GM21723 (cell line): Measurements from ENCODE around the gene TBPL2.
"Not testable (repeated sequence)": the region's sequence is repeated elsewhere in the genome, so short reads cannot be mapped to it uniquely, and the experiment has no call there.

Source experiments
- ATAC-seq: cut with Tn5 transposase; IDR thresholded peaks from one replicate; pipeline ENCODE4 v1.9.1; 2021; ENCODE audit warnings: mild to moderate bottlenecking, moderate library complexity; ENCODE audit not compliant: unreplicated experiment

TBPL2 gene

DNA sequence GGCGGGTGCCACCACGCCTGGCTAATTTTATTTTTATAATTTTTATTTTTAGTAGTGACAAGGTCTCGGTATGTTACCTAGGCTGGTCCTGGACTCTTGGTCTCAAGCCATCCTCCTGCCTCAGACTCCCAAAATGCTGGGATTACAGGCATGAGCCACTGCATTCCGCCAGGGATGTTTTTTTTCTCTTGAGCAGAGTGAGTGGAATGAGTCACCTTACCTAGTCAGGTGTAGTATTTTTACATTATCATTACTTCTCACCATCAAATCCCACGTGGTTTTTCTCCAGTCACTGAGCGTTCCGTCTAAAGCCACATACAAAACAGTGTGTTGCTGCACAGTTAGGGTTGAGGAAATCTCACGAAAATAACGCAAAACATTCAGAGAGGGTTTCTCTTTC is 870 bp upstream of the TBPL2 start:
- no peak for ATAC-seq

DNA sequence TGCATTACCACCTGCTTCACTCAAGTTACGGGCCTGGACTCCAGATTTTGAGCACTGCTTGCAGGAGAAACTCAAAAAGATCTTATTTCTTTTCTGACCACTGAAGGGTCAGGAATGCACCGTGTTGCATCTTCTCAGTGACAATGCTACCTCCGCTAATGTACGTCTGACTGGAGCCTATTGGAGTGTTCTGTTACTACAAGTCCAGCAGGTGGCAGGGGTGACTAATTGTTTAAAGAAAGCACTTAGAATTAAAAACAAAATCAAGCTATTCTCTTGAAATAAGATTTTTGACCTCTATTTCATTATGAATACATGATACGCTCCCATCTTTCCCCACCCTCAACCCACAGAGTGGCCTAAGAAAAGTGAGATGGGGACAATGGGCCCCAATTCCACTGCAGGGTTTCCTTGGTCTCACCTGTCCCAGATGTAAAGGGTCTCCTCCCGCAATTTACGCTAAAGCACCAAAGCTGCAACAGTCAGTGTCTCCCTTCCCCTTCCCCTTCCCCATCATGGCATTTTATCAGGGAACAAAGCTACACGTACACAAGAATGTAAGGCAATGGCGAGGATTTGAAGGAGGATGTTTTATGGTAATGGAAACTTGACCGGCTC is 2.2 kb downstream of the TBPL2 start:
- no peak for ATAC-seq

DNA sequence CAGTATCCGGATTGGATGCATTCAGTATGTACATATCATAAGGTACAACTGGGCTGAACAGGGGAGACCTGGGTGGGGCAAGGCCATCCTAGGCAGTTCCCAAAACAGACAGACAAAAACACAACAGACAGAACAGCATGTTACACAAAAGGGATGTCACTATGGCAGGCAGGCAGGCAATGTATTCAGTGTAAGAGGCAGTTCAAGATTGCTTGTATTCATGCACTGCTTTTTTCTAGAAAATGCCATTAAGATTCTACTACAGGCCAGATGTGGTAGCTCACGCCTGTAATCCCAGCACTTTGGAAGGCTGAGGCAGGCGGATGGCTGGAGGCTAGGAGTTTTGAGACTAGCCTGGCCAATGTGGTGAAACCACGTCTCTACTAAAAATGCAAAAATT is 3.5 kb downstream of the TBPL2 start:
- ATAC-seq, result no peak

DNA sequence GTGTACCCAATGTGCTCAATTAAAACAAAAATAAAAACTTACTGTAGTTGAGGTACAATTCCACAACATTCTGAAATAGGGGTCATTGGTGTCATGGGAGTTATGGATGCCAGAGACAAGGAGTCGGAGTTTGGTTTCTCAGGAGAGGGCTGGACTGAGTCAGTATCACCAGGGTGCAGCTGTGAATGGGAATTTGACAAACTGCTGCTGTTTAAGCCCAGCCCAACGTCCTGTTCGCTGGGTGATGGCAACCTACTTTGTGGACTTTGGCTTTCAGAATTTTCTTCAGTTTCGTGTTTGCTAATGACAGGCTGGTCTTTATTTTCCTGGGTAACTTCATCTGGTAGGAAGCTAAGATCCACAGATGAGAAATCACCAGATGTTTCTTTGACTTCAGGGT is 3.9 kb downstream of the TBPL2 start:
- no peak for ATAC-seq

DNA sequence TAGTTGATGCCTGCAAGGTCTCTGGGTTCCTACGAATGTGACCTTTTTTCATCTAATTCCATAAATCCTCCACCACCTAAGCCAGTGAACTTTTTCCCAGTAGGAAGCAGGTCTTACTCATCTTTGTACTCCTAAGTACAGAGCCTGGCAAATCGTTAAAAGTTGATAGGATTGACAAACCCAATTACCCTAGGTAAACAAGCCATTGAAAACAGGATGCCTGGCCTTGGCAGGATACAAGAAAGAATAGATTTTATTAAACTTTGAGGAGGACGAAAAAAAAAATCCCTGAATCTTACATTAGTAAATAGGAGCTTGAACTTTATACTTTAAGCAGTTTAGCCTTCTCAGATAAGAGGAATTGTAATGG is 5.6 kb downstream of the TBPL2 start:
- ATAC-seq, result no peak

DNA sequence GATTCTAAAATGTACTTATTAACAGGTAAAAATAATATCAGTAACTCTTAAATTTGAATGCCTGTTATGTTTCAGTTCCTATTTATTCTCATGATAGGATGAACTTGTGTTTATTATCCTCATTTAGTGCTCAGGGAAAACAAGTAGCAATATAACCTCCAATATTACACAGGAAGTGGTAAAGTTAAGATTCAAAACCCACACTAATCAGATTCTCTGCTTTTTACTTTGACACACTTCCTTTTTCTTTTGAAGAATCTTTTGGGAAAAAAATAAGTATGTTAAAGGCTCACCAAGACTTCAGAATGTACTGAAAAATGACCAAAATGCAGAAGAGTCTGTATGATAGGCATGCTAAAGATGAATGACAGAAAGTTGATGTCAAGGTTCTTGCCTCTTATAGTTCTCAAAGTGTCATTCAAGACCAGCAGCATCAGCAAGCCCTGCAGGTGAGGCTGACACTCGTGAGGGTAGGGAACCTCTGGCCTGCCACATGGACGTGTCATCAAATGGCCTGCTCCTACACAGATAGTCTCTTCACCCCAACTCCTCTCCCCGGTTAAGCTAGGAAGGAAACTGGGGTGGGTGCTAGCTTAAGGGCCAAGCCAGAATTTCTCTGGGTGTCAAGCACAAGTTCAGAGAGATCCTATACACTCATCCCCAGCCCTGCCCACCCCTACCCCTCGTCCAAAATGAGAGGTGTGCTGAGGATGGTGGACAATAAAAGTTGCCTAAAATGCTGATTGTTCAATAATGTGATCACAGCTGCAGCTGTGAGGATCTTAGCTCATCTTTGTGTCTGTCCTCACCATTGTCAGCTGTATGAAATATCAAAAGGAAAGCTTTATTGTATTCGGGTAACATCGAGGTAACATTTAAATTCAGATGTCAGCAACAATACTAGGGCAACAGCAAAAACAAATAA is 6.3 kb downstream of the TBPL2 start:
- ATAC-seq, result no peak

DNA sequence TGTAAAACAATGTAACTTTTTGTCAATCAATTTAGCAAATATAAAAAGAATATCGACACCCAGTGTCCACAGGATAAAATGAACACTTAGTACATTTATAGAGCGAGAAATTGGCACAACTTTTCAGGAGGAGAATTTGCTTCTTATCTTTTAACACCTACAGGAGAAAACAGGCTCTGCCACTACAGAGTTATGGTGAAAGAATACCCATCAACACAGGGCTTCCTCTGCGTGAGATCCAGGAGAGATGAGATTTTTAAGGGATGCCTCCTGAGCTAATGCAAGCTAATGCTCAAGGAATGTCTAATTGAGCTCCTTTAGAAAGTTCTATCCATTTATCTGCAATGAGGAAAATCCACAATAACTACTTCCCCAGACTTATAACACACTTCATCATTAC is 7.8 kb downstream of the TBPL2 start:
- ATAC-seq, result no peak

DNA sequence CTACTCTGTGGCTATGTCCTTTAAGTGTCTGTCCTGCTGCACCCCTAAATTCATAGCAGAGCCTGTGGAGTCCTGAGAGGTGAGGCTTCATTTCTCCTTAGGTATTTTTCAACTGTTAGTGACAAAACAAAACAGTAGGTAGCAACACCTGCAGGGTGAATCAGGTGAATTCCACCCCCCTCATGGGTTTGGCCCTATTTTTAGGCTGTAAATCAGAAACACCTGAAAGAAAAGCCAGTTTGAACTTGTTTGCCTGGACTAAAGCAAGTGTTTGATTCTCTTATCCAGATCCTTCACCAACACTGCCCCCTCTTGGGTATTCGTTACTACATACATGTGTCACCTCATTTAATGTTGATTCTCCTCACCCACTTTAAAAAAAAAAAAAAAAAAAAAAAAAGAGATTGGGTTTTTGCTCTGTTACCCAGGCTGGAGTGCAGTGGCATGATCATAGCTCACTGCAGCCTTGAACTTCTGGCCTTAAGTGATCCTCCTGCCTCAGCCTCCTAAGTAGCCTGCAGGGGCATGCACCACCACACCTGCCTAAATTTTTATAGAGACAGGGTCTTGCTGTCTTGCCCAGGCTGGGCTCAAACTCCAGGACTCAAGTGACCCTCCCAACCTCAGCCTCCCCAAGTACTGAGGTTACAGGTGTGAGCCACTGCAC is 10.3 kb downstream of the TBPL2 start:
- ATAC-seq, result peak; percentile 88

DNA sequence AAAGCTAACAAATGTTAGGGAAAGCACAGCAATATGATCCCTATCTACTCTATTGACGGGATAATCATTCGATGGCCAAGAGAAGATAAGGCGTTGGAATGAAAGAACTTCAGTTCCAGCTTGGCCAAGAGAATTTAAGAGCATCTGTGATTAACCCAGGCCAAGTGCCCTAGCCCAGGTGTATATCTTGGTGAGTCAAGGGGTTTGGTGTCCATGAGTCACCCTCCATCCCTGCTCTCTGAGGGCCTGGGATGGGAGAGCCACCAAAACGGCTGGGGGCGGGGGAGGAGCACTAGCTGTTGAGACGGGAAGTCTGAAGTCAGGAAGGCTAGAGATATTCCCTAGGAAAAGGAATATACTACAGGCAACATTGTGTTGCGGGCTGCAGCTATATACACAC is 13.0 kb downstream of the TBPL2 start:
- no peak for ATAC-seq

DNA sequence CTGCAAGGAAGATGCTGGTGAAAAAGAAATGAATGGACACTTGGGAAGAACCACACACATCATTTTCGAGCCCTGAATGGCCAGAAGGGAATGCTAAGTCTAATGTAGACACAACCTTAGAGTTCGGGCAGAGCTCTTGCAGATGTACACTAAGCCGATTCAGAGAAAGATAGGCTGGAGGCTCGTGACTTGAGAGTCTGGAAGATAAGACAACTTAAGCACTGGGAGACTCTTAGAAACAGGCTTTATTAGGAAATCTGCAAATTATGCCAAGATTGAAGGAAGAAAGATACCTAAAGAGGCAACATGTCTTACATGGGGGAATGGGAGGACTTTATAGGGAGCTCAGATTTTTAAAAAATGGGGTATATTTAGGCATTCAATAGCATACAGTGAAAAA is 13.5 kb downstream of the TBPL2 start:
- no peak for ATAC-seq

DNA sequence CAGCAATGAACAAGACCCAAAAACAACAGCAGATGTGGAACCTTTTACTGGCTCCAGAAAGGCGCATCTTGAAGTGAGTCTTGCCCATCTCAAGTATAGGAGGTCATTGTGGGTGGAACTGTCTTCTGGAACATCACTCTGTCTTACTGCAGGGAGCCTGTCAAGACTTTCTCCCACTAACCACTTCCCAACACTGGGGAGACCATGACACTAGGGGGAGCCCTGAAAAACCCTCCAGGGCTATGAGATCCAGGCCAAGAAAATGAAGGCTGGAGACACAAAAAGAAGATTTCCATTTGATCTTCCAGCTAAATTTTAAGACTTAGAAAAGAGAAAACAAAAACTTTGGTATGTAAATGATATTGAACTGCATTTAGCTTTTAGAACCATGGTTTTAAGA is 15.3 kb downstream of the TBPL2 start:
- ATAC-seq, result no peak

DNA sequence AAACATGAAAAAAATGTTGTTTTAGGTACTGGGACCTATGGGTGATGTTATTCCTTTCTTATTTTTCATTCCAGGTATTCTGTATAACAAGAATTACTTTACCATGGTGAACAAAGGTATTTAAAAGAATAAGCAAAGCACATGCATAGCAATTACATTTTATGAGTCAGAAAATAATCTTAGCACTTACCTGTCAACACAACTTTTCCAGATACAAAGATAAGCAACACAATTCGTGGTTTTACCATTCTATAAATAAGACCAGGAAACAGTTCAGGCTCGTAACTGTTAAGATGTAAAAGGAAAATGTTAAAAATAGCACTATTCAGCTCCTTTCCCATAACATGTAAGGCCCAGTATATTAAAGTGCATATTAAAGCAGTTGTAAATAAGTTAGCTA is 16.4 kb downstream of the TBPL2 start:
- ATAC-seq, result no peak

DNA sequence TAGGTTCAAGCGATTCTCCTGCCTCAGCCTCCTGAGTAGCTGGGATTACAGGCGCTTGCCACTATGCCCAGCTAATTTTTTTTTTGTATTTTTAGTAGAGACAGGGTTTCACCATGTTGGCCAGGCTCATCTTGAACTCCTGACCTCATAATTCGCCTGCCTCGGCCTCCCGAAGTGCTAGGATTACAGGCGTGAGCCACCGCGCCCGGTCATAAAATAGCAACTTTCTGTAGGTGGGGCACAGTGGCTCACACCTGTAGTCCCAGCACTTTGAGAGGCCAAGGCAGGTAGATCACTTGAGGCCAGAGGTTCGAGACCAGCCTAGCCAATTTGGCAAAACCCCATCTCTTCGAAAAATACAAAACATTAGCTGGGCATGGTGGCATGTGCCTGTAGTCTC is 18.1 kb downstream of the TBPL2 start:
- ATAC-seq, result not testable (repeated sequence)

DNA sequence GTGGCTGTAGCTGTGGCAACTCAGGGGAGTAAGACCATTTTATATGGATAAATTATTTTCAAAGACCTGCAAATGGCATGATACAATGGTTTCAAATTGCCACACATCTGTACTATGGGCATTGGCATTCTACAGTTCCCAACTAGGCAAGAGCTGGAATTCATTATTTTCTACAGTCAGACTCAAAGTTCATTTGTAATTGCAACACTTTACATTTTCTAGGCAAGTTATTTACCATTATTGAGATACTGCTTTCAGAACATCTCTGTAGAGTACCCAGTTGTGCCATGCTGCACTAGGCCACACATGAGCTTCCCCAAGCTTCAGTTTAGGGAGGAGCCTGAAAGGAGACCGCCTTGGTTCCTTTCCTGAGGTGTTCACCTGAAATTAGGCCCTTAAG is 20.8 kb downstream of the TBPL2 start:
- ATAC-seq, result no peak

DNA sequence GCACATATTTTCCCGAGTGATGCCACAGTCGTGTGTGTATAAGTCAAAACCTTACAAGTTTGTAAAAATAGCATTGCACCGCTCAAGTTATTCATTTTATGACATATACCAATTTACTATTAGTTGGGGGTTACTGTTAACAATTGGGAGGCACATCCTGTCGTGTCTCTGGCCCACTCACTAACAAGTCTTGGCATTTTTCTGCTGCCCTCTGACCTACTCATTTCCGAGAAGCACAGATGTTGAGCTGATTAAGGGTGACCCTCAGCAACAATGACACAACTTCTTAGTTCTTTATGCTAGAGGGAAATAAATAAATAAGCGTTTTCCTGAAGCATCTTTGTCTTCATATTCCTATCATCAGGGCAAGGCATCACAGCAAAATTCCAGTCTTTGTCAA is 22.0 kb downstream of the TBPL2 start:
- no peak for ATAC-seq

DNA sequence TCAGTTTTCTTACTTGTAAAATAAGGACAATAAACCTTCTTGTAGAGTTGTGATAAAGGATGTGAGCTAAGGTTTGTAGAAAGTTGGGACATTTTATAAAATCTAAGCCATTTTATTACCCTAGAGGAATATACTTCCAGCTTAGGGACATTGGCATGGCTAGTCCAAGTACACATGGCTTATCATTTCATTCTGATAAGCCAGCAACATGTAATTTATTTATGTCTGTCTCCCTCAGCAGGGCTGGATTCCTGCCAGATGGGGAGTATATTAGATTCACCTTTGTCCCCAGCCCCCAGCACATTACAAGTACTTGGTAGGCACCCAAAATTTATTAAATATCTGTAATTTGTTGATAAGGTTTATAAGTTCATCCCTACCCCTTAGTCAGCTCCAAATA is 22.5 kb downstream of the TBPL2 start:
- no peak for ATAC-seq

DNA sequence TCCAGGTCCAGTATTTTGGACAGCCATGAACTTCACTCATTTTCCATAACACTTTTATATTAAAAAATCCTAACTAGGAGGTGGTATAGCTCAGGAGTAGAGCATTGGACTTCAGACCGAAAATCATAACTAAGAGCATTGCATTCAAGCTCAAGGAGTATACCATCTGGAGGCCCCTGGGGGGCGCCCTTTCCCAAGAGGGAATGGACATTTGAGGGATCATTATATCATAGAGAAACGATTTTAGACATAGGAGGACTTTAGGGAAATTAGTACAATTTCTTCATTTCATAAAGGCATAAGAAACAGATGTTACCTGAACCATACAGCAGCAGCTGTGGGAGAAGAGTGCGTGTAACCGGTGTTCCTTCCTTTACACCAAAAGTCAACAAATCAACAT is 23.6 kb downstream of the TBPL2 start:
- ATAC-seq, result no peak

DNA sequence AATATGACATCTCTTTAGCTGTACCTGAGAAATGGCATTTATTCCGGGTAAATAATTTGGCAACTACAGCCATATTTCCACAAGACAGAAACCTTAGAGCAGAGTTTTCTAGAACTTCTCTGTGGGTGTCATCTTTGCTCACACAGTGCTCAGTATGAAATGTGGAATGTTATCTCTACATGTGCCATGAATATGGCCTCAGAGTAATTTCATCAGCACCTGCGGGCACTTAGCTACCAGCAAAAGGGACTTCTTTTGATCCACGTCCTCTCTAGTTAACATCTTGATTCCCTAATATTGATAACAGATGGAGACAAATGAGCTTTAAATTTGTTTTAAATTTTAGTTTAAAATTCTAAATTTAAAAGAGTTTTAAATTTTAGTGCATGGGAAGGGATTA is 25.9 kb downstream of the TBPL2 start:
- ATAC-seq, result no peak

DNA sequence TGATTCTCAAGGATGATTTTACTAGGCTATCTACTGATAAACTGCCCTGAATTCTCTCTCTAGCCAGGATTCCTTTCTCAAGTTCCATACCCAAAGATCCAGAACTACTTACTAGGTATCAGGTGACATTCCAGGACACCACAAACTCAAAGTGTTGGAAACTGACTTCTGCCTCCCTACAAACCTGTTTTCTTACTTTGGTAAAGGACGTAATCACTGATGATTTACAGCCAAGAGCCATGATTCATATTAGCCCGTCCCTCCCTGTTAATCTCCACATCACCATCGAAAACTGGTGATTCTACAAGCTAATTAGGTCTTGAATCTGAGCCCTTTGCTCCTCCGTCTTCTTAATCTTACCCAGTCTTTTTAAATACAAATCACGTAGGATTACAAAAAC is 27.7 kb downstream of the TBPL2 start:
- no peak for ATAC-seq

DNA sequence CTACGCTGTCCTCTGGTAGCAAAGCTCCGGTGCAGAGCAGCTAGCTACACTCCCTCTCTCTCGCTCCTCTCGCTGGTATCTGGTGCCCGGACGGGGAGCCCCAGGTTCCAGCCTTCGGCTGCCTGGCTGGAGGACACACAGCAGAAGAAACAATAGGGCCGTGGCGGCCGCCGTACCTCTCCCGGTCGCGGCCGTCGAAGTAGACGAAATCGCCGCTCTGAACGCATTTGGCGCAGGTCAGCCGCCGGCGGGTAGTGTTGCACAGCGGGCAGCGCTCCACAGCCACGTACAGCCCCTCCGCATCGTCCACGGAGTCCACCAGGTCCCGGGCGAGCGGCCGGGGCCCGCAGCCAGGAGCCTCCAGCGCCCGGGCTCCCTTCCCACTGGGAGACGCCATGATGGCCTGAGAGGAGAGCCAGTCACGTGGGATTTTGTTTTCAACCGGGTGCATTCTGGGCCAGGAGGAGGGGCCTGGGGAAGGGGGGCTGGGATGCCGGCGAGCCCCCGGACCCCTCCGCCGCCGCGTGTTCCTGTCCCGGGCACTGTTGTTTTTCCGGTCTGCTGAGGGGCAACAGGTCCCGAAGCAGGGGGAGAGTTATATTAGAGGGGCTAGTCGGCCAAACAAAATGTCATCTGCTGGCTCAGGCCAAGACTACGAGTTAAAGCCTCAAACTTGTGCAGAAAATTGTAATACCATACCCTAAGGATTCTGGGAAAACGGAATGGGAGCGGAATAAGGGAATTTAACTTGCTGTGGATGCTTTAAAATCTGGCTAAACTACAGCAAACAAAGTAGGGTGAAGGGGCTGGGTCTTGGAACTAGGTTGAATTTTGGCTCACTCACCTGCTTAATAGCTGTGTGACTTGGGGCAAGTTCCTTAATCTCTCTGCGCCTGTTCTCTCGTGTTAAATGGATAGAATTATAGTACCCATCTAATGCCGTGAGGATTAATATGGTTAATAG is 28.7 kb downstream of the TBPL2 start, which contains the start of gene ATG14:
ATG14 (minus strand) TSS at position 405 of the 964 bp plus-strand sequence; CDS start at position 397, 8 bp downstream.
- peak; percentile 97 for ATAC-seq

DNA sequence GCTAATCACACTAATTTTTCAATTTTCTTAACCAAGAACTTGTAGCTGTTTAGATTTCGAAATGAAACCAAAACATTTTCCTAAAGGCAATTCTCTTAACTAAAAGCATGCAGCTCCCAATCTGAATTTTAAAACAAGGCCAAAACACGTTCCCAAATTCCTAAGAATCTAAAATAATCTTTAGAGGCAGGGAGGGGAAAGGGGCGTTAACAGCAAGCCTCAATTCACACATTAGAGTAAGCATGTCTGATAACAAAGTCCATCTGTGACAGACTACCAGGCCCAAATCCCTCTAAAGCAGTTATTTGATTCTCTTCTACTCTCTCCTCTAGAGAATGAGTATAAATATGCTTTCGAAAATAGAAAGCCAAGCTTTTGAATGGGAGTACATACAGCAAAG is 29.5 kb downstream of the TBPL2 start:
- no peak for ATAC-seq
